HepG2 (cell line): ENCODE measurements around the gene PNKD. TPM values are rescaled to one million over a fixed set of nuclear protein-coding genes. Genes with fewer than 3 reads are reported as not detected.

ENCODE experiments used
- AGO2 ChIP-seq: fragments of 200-400 bp; formaldehyde crosslinking; optimal IDR thresholded peaks from 2 replicates; pipeline ENCODE3; 2017; ENCODE audit warnings: mild to moderate bottlenecking, low read depth, low read length, moderate library complexity
- ZMYM4 ChIP-seq: sonication (generic); formaldehyde crosslinking; IDR thresholded peaks from 2 replicates; pipeline ENCODE4 v1.8.1; 2023; ENCODE audit warnings: mild to moderate bottlenecking, missing genetic modification reagents
- ZNF256 ChIP-seq: sonication (generic); formaldehyde crosslinking; conservative IDR thresholded peaks from 2 replicates; pipeline ENCODE4 v1.4.0; 2020; ENCODE audit warnings: missing genetic modification reagents
- polyA plus RNA-seq, 8 experiments: library from polyadenylated mRNA; depleted of rRNA in 3 of 8; stranded (reverse) in 7 of 8; unstranded in 1 of 8; fragments of >200 nt; fragmentation: Illumina TruSeq in 4 of 8; extraction: Trizol in 4 of 8; gene quantifications; 2 replicates each; pipeline versions ENCODE4 v1.2.1 to v1.2.3, GENCODE V29; 2011 to 2016; ENCODE audit warnings: low read depth in 4 of 8, missing spikeins in 1 of 8, mixed read lengths in 1 of 8; ENCODE audit not compliant: insufficient read depth in 1 of 8
- total RNA-seq, 5 experiments: library from RNA; depleted of rRNA; stranded (reverse); fragments of >200 nt; fragmentation: Illumina TruSeq; extraction: Trizol; gene quantifications; 2 replicates each; pipeline ENCODE4 v1.2.3, GENCODE V29; 2016; ENCODE audit warnings: low read depth in 1 of 5
- TF ChIP-seq, protein P1 (sequence below): sonication (generic); formaldehyde crosslinking; conservative IDR thresholded peaks from 2 replicates; pipeline ENCODE4 v1.8.0; 2022; ENCODE audit warnings: mild to moderate bottlenecking, moderate library complexity, missing genetic modification reagents
- TF ChIP-seq, protein P2 (sequence below): sonication (generic); formaldehyde crosslinking; IDR thresholded peaks from 2 replicates; pipeline ENCODE4 v1.5.0; 2020; ENCODE audit warnings: mild to moderate bottlenecking, missing genetic modification reagents
- TF ChIP-seq, protein P3 (sequence below): sonication (generic); formaldehyde crosslinking; IDR thresholded peaks from 2 replicates; pipeline ENCODE4 v1.8.0; 2022; ENCODE audit warnings: missing genetic modification reagents, mild to moderate bottlenecking, moderate library complexity, borderline replicate concordance

PNKD gene
- total and polyA plus RNA-seq, 2 of the 13 experiments (the other 11 are each of a cell fraction or from before 2014, with no cell fraction given), result 55.9 to 80.4 TPM

DNA sequence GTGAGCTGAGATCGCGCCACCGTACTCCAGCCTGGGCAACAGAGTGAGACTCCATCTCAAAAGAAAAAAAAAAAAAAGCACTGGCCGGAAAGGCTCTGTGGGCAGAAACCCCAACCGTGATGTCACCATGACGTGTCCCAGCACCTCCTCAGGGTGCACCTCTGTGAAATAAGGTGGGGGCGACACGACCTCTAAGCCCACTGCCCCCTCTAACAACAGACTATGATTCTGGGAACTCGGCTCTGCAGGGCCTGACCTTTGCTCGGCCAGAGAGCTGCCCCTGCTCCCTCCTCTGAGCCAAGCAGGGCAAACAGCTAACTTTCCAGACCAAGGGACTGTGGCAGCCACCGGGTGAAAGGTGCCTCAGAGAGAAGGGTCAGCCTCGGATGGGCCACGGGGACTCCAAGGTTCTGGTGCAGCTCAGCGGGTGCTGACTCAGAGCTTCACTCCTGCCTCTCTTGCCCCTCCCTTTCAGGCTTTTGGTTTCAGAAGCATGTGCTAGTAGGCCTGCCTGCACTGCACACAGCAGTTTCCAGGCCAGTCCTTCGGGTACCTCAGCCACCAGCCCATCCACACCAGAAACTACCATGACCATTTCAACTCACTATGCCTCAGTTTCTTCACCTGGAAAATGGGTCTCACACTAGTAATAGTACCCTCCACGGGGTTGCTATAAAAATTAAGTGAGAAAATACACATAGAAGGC is 13.9 kb downstream of the PNKD start (continued):
- TF ChIP-seq, protein P1, sequence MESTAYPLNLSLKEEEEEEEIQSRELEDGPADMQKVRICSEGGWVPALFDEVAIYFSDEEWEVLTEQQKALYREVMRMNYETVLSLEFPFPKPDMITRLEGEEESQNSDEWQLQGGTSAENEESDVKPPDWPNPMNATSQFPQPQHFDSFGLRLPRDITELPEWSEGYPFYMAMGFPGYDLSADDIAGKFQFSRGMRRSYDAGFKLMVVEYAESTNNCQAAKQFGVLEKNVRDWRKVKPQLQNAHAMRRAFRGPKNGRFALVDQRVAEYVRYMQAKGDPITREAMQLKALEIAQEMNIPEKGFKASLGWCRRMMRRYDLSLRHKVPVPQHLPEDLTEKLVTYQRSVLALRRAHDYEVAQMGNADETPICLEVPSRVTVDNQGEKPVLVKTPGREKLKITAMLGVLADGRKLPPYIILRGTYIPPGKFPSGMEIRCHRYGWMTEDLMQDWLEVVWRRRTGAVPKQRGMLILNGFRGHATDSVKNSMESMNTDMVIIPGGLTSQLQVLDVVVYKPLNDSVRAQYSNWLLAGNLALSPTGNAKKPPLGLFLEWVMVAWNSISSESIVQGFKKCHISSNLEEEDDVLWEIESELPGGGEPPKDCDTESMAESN (CRISPR knock-in tag), result 0 out of 2 replicates have a peak, but pooled peaks have one; percentile 29
- TF ChIP-seq AGO2 (peak; percentile 42), ZMYM4 (CRISPR knock-in tag) (peak; percentile 42; the same call in 1 of the 2 replicates), ZNF256 (CRISPR knock-in tag) (no peak)
- TF ChIP-seq, protein P2, sequence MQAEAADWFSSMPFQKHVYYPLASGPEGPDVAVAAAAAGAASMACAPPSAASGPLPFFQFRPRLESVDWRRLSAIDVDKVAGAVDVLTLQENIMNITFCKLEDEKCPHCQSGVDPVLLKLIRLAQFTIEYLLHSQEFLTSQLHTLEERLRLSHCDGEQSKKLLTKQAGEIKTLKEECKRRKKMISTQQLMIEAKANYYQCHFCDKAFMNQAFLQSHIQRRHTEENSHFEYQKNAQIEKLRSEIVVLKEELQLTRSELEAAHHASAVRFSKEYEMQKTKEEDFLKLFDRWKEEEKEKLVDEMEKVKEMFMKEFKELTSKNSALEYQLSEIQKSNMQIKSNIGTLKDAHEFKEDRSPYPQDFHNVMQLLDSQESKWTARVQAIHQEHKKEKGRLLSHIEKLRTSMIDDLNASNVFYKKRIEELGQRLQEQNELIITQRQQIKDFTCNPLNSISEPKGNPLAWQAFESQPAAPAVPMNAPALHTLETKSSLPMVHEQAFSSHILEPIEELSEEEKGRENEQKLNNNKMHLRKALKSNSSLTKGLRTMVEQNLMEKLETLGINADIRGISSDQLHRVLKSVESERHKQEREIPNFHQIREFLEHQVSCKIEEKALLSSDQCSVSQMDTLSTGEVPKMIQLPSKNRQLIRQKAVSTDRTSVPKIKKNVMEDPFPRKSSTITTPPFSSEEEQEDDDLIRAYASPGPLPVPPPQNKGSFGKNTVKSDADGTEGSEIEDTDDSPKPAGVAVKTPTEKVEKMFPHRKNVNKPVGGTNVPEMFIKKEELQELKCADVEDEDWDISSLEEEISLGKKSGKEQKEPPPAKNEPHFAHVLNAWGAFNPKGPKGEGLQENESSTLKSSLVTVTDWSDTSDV, result peak; percentile 75; the same call in 1 of the 2 replicates
- TF ChIP-seq, protein P3, sequence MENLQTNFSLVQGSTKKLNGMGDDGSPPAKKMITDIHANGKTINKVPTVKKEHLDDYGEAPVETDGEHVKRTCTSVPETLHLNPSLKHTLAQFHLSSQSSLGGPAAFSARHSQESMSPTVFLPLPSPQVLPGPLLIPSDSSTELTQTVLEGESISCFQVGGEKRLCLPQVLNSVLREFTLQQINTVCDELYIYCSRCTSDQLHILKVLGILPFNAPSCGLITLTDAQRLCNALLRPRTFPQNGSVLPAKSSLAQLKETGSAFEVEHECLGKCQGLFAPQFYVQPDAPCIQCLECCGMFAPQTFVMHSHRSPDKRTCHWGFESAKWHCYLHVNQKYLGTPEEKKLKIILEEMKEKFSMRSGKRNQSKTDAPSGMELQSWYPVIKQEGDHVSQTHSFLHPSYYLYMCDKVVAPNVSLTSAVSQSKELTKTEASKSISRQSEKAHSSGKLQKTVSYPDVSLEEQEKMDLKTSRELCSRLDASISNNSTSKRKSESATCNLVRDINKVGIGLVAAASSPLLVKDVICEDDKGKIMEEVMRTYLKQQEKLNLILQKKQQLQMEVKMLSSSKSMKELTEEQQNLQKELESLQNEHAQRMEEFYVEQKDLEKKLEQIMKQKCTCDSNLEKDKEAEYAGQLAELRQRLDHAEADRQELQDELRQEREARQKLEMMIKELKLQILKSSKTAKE (CRISPR knock-in tag), result 0 out of 2 replicates have a peak, but pooled peaks have one; percentile 8
